ENCODE results near the gene ANKRD23. TPM values are rescaled to one million over a fixed set of nuclear protein-coding genes. Genes with fewer than 3 reads are reported as not detected.
A peak's percentile ranks its signal among the peaks of the same experiment; 100 is the strongest.

The ANKRD23 gene
- total RNA-seq, 1 experiment from 2014 or later = 2.5 TPM

GRCh38 chr2:96825057-96825456 lies 18.8 kb downstream of the ANKRD23 start:
- no peak for DNase-seq
- Histone ChIP-seq H3K36me3 (replicated peaks; ENCODE audit: control insufficient read depth, insufficient read depth, low read length) (peaks cover 31% of the 10 kb centered on the region), H3K27me3 (ENCODE audit: control insufficient read depth, insufficient read depth, low read length) (no peaks in the 10 kb centered on the region), H3K4me3 (ENCODE audit: insufficient read depth, low read depth, low read length) (no peak overlapping the region)

GRCh38 chr2:96824079-96824870 lies 19.5 kb downstream of the ANKRD23 start:
- peaks cover 31% of the 10 kb centered on the region for H3K36me3 ChIP-seq (replicated peaks; ENCODE audit: control insufficient read depth, insufficient read depth, low read length)

GRCh38 chr2:96823198-96823597 lies 20.6 kb downstream of the ANKRD23 start:
- Histone ChIP-seq H3K27me3 (ENCODE audit: control insufficient read depth, insufficient read depth, low read length) (no peaks in the 10 kb centered on the region), H3K36me3 (replicated peaks; ENCODE audit: control insufficient read depth, insufficient read depth, low read length) (peaks cover 26% of the 10 kb centered on the region), H3K4me3 (ENCODE audit: insufficient read depth, low read depth, low read length) (no peak overlapping the region)
- no peak for DNase-seq

More at GRCh38 chr2:96824079-96824870, 19.5 kb downstream of the ANKRD23 start:
- Histone ChIP-seq H3K4me3 (ENCODE audit: insufficient read depth, low read depth, low read length) (no peak overlapping the region), H3K27me3 (ENCODE audit: control insufficient read depth, insufficient read depth, low read length) (no peaks in the 10 kb centered on the region)
- DNase-seq = no peak

GRCh38 chr2:96822786-96823185 lies 21.0 kb downstream of the ANKRD23 start:
- no peak for DNase-seq
- Histone ChIP-seq H3K36me3 (replicated peaks; ENCODE audit: control insufficient read depth, insufficient read depth, low read length) (peaks cover 24% of the 10 kb centered on the region), H3K4me3 (ENCODE audit: insufficient read depth, low read depth, low read length) (no peak overlapping the region), H3K27me3 (ENCODE audit: control insufficient read depth, insufficient read depth, low read length) (no peaks in the 10 kb centered on the region)

DNA sequence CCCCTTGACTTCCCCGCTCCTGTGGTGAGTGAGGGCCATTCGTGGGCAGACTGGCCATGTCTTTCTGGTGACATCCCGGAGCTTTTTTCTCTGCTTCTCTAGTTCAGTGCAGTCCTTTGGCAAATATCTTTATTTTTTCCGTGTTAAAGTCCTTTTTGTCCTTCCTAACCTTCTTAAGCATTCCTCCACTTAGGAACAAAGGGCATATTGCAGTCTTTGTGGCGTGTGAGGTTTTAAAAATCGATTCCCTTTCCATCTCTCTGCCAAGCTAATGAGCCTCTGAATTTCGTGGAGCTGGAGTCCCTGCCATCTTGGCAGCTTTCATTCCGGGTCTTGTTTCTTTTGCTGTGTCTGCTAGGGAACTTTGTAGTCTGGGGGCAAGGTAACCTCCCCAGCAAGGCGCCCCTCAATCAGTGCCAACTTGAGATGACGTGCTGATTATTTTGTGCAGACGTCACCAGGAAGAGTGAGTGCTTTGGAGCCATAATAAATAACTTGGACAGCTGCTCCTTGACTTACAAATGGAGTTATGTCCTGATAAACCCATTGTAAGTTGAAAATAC lies 22.6 kb downstream of the ANKRD23 start:
- Histone ChIP-seq H3K4me3 (ENCODE audit: insufficient read depth, low read depth, low read length) (no peak overlapping the region), H3K27me3 (ENCODE audit: control insufficient read depth, insufficient read depth, low read length) (peaks cover 5% of the 10 kb centered on the region), H3K36me3 (replicated peaks; ENCODE audit: control insufficient read depth, insufficient read depth, low read length) (peaks cover 21% of the 10 kb centered on the region)
- no peak for DNase-seq

DNA sequence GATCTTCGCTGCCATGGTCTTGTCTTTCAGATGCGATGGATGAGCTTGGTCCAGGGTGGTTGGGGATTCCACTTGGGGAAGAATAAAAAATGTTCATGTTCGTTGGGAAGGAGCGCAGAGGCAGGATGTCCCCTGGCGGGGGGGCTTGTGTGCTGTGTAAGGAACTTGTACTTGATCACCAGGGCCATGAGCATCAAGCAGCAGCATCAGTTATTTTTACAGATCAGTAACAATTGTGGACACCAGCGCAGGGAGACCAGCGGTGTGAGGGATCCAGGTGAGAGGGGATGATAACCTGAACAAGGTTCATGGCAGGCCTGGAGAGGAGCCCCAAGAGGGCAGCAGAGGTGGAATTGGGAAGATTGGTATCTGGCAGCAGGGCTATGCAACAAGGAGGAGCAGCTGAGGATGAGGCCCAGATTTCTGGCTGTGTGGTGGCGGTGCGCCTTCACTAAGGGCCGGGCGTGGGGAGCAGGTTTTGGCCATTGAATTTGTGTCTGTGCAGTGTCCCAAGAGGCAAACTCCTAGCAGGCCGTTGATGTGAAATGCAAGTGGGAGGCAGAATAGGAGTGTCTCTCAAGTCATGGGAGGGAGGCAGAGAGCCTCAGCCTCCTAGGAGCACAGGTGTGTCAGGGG lies 23.8 kb downstream of the ANKRD23 start:
- peaks cover 15% of the 10 kb centered on the region for H3K36me3 ChIP-seq (replicated peaks; ENCODE audit: control insufficient read depth, insufficient read depth, low read length)
- peak; percentile 72 for DNase-seq
- peaks cover 5% of the 10 kb centered on the region for H3K27me3 ChIP-seq (ENCODE audit: control insufficient read depth, insufficient read depth, low read length)
- H3K4me3 ChIP-seq (ENCODE audit: insufficient read depth, low read depth, low read length) = no peak overlapping the region

DNA sequence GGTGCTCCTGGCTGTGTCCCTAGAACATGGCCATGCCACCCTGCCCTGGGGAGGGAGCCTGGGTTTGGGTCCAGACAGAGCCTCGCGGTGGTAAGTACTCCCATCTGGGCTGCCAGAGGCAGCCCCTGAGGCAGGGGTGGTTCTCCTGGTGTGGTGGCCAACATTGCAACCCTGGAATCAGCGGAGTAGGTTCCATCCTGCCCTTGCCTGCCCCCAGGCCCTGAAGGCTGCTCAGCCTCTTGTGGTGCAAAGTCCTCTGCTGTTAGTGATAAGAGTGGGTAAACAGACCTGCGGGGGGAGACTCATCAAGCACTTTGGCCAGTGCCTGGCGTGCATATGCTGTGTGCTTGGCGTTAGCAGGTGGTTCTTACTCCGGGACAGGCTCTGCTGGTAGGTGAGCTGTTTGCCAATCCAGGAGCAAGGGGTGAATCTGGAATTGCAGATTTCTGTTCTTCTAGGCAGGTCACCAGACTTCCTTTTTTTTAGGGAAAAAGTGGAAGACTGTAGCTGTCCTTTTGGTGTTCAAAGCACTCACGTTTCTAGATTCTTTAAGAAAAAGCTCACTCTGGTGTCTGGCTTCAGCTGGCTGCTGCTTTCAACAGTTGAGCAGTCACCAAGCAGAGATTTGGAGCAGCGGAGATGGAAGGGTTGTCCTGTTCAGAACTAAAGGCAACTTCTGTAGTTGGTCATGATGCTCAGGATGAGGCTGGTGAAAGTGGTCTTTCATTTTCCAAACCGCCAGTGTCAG lies 24.5 kb downstream of the ANKRD23 start:
- H3K36me3 ChIP-seq (replicated peaks; ENCODE audit: control insufficient read depth, insufficient read depth, low read length) = peaks cover 14% of the 10 kb centered on the region
- no peak for DNase-seq
- H3K27me3 ChIP-seq (ENCODE audit: control insufficient read depth, insufficient read depth, low read length) = peaks cover 5% of the 10 kb centered on the region
- no peak overlapping the region for H3K4me3 ChIP-seq (ENCODE audit: insufficient read depth, low read depth, low read length)

- Histone ChIP-seq H3K4me3 (ENCODE audit: insufficient read depth, low read depth, low read length) (no peak overlapping the region), H3K27me3 (ENCODE audit: control insufficient read depth, insufficient read depth, low read length) (peaks cover 5% of the 10 kb centered on the region), H3K36me3 (replicated peaks; ENCODE audit: control insufficient read depth, insufficient read depth, low read length) (peaks cover 10% of the 10 kb centered on the region)
- no peak for DNase-seq
Observed at GRCh38 chr2:96817882-96818281, 25.9 kb downstream of the ANKRD23 start.

GRCh38 chr2:96816836-96817702 lies 26.8 kb downstream of the ANKRD23 start:
- peaks cover 8% of the 10 kb centered on the region for H3K36me3 ChIP-seq (replicated peaks; ENCODE audit: control insufficient read depth, insufficient read depth, low read length)
- no peak for DNase-seq
- H3K4me3 ChIP-seq (ENCODE audit: insufficient read depth, low read depth, low read length) = peak overlapping the region; percentile 77
- H3K27me3 ChIP-seq (ENCODE audit: control insufficient read depth, insufficient read depth, low read length) = peaks cover 5% of the 10 kb centered on the region

GRCh38 chr2:96816127-96816835 lies 27.5 kb downstream of the ANKRD23 start, which contains the start of gene CNNM3:
CNNM3 (plus strand) TSS chr2:96816268; CDS start chr2:96816278, 10 bp downstream.
- Histone ChIP-seq H3K27me3 (ENCODE audit: control insufficient read depth, insufficient read depth, low read length) (peaks cover 5% of the 10 kb centered on the region), H3K36me3 (replicated peaks; ENCODE audit: control insufficient read depth, insufficient read depth, low read length) (peaks cover 8% of the 10 kb centered on the region)
- DNase-seq = peak; percentile 100

GRCh38 chr2:96815326-96816126 lies 28.3 kb downstream of the ANKRD23 start:
- Histone ChIP-seq H3K36me3 (replicated peaks; ENCODE audit: control insufficient read depth, insufficient read depth, low read length) (peaks cover 8% of the 10 kb centered on the region), H3K27me3 (ENCODE audit: control insufficient read depth, insufficient read depth, low read length) (peaks cover 5% of the 10 kb centered on the region), H3K4me3 (ENCODE audit: insufficient read depth, low read depth, low read length) (peak overlapping the region; percentile 62)
- peak; percentile 77 for DNase-seq

More at GRCh38 chr2:96816127-96816835, 27.5 kb downstream of the ANKRD23 start, which contains the start of gene CNNM3:
- H3K4me3 ChIP-seq (ENCODE audit: insufficient read depth, low read depth, low read length) = peak within 1 kb of the TSS; percentile 77

- H3K4me3 ChIP-seq (ENCODE audit: insufficient read depth, low read depth, low read length) = no peak overlapping the region
- no peak for DNase-seq
- peaks cover 5% of the 10 kb centered on the region for H3K27me3 ChIP-seq (ENCODE audit: control insufficient read depth, insufficient read depth, low read length)
- H3K36me3 ChIP-seq (replicated peaks; ENCODE audit: control insufficient read depth, insufficient read depth, low read length) = peaks cover 3% of the 10 kb centered on the region
Observed at GRCh38 chr2:96813656-96814055, 30.2 kb downstream of the ANKRD23 start.

Data from H7 (cell line).